ENCODE results near the gene IFI27L2.
A peak's percentile ranks its signal among the peaks of the same experiment; 100 is the strongest.
"Not testable (repeated sequence)": the region's sequence is repeated elsewhere in the genome, so short reads cannot be mapped to it uniquely, and the experiment has no call there.

IFI27L2 gene

GRCh38 chr14:94129111-94129757 is at the start of gene IFI27L2:
Gene IFI27L2, minus strand, starts transcription at chr14:94129604. Its CDS starts 40 bp downstream, at chr14:94129564.
- DNase-seq (ENCODE audit: low read depth, low spot score) = no peak
- H3K27ac ChIP-seq = peak within 1 kb of the TSS; percentile 51

DNA sequence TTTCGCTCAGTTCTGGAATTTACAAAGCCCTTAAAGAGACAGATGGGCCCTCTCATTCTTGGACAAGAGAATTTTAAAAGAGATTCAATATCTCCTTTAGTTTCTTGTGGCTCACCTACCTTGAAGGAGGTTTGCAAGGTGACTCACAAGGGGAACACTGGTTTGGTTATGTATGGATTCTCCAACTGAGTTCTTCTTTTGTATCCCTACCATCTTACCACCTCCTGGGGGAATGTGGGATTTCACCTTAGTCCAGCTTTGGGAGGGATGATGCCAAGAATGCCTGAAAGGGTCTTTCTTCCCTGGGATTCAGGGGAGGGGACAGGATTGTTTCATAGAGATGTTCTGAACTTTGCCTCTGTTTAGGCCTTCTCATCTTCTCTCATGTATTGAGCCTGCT is 48.4 kb upstream of the IFI27L2 start:
- H3K27ac ChIP-seq = peak overlapping the region; percentile 86
- no peak for DNase-seq (ENCODE audit: low read depth, low spot score)

DNA sequence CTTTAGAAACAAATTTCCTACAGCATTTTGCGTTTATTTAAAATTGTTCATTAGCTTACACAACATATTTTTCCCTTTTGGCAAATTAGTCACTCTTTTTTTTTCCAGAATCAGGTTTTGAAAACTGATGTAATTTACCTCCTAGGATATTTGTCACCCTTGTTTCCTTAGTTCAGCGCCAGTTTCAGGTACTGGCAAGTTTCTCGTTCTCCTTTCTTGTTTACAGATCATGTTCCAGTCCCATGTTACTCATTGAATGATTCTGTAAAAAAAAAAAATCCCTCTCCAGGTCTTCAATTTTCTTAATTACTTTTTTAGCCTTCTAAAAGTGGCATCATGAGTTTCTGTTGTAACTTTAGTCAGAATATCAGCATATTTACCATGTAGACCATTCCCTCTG is 47.4 kb upstream of the IFI27L2 start:
- peak overlapping the region; percentile 86 for H3K27ac ChIP-seq
- DNase-seq (ENCODE audit: low read depth, low spot score) = peak; percentile 60

- DNase-seq (ENCODE audit: low read depth, low spot score) = no peak
These were observed 46.3 kb upstream of the IFI27L2 start for GRCh38 chr14:94175747-94176146.

GRCh38 chr14:94175011-94175745 is 45.8 kb upstream of the IFI27L2 start:
- H3K27ac ChIP-seq = peak overlapping the region; percentile 86
- DNase-seq (ENCODE audit: low read depth, low spot score) = no peak

More at GRCh38 chr14:94175747-94176146, 46.3 kb upstream of the IFI27L2 start:
- H3K27ac ChIP-seq = peak overlapping the region; percentile 86

DNA sequence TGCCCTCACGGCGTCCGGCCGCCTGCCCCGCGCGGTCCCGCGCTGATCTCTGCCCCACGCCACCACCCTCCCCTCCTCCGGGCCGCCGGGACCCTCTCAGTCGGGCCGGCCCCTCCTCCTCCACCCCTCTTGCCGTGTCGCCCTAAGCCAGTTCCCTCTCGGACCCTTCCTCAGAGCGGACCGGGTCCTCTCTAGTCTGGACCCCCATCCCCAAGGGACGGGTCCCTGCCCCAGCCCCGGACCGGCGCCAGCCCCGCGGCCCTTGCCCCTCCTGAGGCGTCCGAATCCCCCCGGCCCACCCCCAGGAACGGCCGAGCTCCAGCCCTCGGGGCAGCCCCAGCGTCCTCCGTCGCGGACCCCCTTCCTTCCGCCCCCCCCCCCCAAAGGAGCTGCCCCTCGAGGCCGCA is 45.2 kb upstream of the IFI27L2 start:
- H3K27ac ChIP-seq = peak overlapping the region; percentile 86
- DNase-seq (ENCODE audit: low read depth, low spot score) = no peak

- peak within 1 kb of the TSS; percentile 86 for H3K27ac ChIP-seq
- DNase-seq (ENCODE audit: low read depth, low spot score) = no peak
These were observed 44.6 kb upstream of the IFI27L2 start, which contains the start of gene PPP4R4 for GRCh38 chr14:94173885-94174603. Gene PPP4R4, plus strand, starts transcription at chr14:94174322. Its CDS starts 144 bp downstream, at chr14:94174466.

DNA sequence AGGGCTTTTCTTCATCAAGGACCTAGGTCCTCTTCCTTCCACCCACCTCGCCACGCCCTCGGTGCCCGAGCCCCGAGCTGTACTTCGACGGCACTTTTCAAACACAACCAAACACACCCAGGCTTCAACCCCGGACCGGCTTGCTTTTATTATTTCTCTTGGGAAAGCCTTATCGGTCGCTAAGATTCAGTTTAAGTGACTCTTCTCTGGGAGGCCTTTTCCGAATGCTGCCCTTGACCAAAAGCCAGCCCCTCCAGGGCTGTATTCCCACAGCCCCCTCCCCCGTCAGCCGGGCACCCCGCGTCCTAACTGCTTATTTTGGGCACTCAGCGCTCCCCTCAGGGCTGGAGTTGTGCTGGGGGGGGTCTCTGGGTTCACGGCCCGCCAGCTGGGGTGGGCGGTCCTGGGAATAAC is 44.1 kb upstream of the IFI27L2 start:
- DNase-seq (ENCODE audit: low read depth, low spot score) = no peak
- H3K27ac ChIP-seq = peak overlapping the region; percentile 86

GRCh38 chr14:94172545-94172944 is 43.1 kb upstream of the IFI27L2 start:
- no peak for DNase-seq (ENCODE audit: low read depth, low spot score)
- peak overlapping the region; percentile 81 for H3K27ac ChIP-seq

GRCh38 chr14:94171208-94171607 is 41.8 kb upstream of the IFI27L2 start:
- H3K27ac ChIP-seq = peak overlapping the region; percentile 81
- DNase-seq (ENCODE audit: low read depth, low spot score) = peak; percentile 76

DNA sequence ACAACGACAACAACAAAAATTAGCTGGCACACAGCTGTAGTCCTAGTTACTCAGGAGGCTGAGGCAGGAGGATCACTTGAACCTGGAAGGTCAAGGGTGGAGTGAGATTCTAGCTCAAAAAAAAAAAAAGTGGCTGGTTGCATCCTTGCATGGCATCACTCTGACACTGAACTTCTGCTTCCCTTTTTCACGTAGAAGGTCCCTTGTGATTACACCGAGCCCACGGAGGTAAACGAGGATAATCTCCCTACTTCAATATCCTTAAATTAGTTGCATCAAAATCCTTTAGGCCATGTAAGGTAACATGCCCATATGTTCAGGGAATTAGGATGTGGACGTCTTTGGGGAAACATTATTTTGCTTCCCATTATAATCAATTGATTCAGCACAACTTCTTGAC is 40.7 kb upstream of the IFI27L2 start:
- DNase-seq (ENCODE audit: low read depth, low spot score) = no peak
- H3K27ac ChIP-seq = no peak overlapping the region

DNA sequence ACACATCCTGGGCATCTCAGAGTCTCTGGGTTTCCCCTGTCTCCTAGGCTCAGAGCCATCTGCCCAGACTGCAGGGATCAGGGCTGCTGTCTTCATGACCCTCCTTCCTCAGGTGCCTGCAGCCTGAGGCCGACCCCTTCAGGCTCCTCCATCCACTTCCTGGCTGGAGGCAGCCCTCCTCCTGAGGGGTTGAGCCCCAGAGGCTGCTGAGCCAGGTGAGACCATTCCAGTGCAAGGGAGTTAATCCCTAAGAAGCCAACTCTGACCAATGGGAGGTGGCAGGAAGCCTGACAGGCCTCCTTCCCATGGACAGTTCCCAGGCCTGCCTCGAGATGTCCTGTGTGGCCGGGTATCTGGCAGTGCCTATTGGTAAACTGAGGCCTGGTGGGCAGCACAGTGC is 36.3 kb upstream of the IFI27L2 start:
- no peak for DNase-seq (ENCODE audit: low read depth, low spot score)
- no peak overlapping the region for H3K27ac ChIP-seq

- no peak for DNase-seq (ENCODE audit: low read depth, low spot score)
- H3K27ac ChIP-seq = no peak overlapping the region
These were observed 35.5 kb upstream of the IFI27L2 start for GRCh38 chr14:94164685-94165431.

DNA sequence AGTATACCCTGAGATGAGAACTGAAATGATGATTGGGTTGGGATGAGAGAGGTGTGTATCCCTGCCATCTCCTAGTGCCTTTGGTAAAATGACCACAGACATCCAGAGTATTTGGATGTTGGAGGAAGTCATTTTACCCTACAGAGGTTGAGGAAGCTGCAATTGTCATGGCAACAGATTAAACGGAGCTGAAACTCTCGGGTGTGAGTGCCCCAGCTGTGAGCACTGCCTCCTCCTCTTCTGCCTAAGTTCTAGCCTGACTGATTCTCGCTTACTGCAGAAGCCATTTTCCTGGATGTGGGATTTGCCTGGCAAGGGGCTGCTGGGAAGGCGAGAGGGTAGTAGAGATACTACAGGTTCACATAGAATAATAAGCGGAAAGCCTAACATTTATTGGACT is 34.4 kb upstream of the IFI27L2 start:
- no peak for DNase-seq (ENCODE audit: low read depth, low spot score)
- no peak overlapping the region for H3K27ac ChIP-seq

DNA sequence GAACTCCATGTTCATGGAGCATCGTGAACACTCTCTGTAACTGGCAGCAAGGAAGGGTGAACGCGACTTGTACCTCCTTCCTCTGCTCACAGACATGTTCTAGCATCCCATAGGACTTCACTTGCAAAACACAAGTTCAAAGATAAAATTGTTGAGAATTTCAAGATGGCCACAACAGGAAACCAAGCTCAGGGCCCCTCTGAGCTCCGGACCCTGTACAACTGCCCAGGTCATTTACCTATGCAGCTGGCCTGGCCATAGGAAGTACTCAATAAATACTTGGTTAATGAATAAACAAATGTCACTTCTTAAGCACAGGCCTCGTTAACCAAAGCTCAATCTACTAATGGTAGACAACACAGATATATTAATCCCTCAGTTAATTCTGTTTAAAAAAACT is 33.1 kb upstream of the IFI27L2 start:
- H3K27ac ChIP-seq = no peak overlapping the region
- no peak for DNase-seq (ENCODE audit: low read depth, low spot score)

GRCh38 chr14:94161981-94162380 is 32.6 kb upstream of the IFI27L2 start:
- no peak overlapping the region for H3K27ac ChIP-seq
- no peak for DNase-seq (ENCODE audit: low read depth, low spot score)

- no peak overlapping the region for H3K27ac ChIP-seq
- DNase-seq (ENCODE audit: low read depth, low spot score) = no peak
These were observed 31.7 kb upstream of the IFI27L2 start for GRCh38 chr14:94161058-94161457.

GRCh38 chr14:94158239-94158883 is 29.0 kb upstream of the IFI27L2 start:
- DNase-seq (ENCODE audit: low read depth, low spot score) = no peak
- H3K27ac ChIP-seq = no peak overlapping the region

DNA sequence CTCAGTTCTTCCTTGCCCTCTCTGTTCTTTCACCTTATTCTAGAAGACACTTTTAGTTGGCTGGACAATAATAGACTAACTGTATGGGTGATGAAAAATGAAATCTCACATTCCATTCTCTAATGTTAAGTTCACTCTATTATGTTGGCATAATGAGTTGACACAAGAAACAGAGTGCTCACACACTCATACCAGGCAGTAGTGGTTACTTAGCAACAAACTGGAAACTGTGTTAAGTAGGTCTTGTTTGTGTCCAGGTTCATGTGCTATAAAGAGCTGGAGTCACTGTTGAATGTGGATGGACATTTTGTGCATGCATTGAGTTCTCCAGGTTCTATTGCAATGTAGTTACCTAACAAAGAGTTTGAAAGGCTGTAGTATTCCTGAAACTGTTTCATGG is 27.8 kb upstream of the IFI27L2 start:
- DNase-seq (ENCODE audit: low read depth, low spot score) = no peak
- H3K27ac ChIP-seq = no peak overlapping the region

DNA sequence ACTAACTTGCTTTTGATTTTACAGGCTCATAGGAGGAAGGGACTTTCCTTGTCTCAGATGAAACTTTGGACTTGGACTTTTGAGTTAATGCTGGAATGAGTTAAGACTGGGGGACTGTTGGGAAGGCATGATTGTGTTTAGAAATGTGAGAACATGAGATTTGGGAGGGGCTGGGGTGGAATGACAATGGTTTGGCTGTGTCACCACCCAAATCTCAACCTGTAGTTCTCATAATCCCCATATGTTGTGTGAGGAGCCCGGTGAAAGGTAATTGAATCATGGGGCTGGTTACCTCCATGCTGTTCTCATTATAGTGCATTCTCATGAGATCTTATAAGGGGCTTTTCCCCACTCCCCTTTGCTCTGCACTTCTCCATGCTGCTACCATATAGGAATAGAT is 26.7 kb upstream of the IFI27L2 start:
- not testable (repeated sequence) for DNase-seq (ENCODE audit: low read depth, low spot score); H3K27ac ChIP-seq

Measured in epithelial cell of prostate (primary cell).